B cell (primary cell): Measurements from ENCODE around the gene ITGB1. TPM values are rescaled to one million over a fixed set of nuclear protein-coding genes. Genes with fewer than 3 reads are reported as not detected.

Experiments
- ATAC-seq: fragments of 200-7000 bp; cut with Tn5 transposase; one replicate; pipeline ENCODE4 v1.10.0; 2021; ENCODE audit warnings: low read depth, mild to moderate bottlenecking, moderate number of reproducible peaks, moderate library complexity
- CTCF ChIA-PET: fragments of 350-600 bp; sonication (Branson Sonifier 250); formaldehyde crosslinking; loops from one replicate; lab custom pipeline; 2021; ENCODE audit warnings: antibody characterized with exemption, inconsistent platforms; lab: Charles Lee
- POLR2A ChIA-PET: fragments of 350-600 bp; sonication (Branson Sonifier 250); formaldehyde crosslinking; loops from one replicate; lab custom pipeline; 2021; ENCODE audit warnings: antibody characterized with exemption; lab: Charles Lee
- DNase-seq: peaks from one replicate; pipeline ENCODE4 v3.0.0; 2013
- H2AFZ ChIP-seq: 2 replicates; pipeline ENCODE4 v1.6.1; 2012; ENCODE audit warnings: mild to moderate bottlenecking, low read depth, low read length; ENCODE audit not compliant: insufficient read depth, poor library complexity, severe bottlenecking
- H3K27ac ChIP-seq, 2 donors: 1 replicate in 1 of 2; 2 replicates in 1 of 2; pipeline ENCODE4 v1.5.1; 2012 to 2013; ENCODE audit warnings: low read length in 2 of 2, mild to moderate bottlenecking in 2 of 2, moderate library complexity in 1 of 2
- H3K27me3 ChIP-seq, 4 experiments: fragments of 200-600 bp in 1 of 4; sonication (generic) in 1 of 4; replicated peaks in 1 of 4; 1 replicate in 2 of 4; 2 replicates in 2 of 4; pipeline versions ENCODE4 v1.6.1 to v1.7.0; 2013 to 2016; ENCODE audit warnings: low read length in 3 of 4, mild to moderate bottlenecking in 2 of 4, mixed read lengths in 1 of 4, moderate library complexity in 1 of 4; ENCODE audit not compliant: insufficient read depth in 4 of 4, control insufficient read depth in 3 of 4; ENCODE audit errors: control extremely low read depth in 1 of 4
- H3K36me3 ChIP-seq, 2 experiments: replicated peaks in 1 of 2; 1 replicate in 1 of 2; 2 replicates in 1 of 2; pipeline versions ENCODE4 v1.6.1 to v1.7.1; 2013; ENCODE audit warnings: low read length in 1 of 2; ENCODE audit not compliant: insufficient read depth in 2 of 2, control insufficient read depth in 1 of 2; ENCODE audit errors: control extremely low read depth in 1 of 2, extremely low read depth in 1 of 2
- H3K4me1 ChIP-seq, 2 donors: fragments of 200-600 bp in 1 of 2; sonication (generic) in 1 of 2; 1 replicate in 1 of 2; 2 replicates in 1 of 2; pipeline versions ENCODE4 v1.5.1 to v1.6.1; 2013 to 2017; ENCODE audit warnings: low read length in 2 of 2; ENCODE audit not compliant: control insufficient read depth in 2 of 2, insufficient read depth in 2 of 2
- H3K4me2 ChIP-seq: replicated peaks from 2 replicates; pipeline ENCODE3; 2012; ENCODE audit warnings: mild to moderate bottlenecking, low read depth, low read length; ENCODE audit not compliant: poor library complexity, severe bottlenecking
- H3K4me3 ChIP-seq, 5 experiments: fragments of 200-600 bp in 1 of 5; sonication (generic) in 1 of 5; 1 replicate in 3 of 5; 2 replicates in 2 of 5; pipeline versions ENCODE4 v1.5.1 to v1.7.0; 2011 to 2016; ENCODE audit warnings: low read length in 4 of 5, mild to moderate bottlenecking in 4 of 5, low read depth in 2 of 5, control low read depth in 1 of 5, moderate library complexity in 1 of 5; ENCODE audit not compliant: insufficient read depth in 1 of 5; ENCODE audit errors: control extremely low read depth in 1 of 5, extremely low read depth in 1 of 5
- H3K79me2 ChIP-seq: fragments of 200-600 bp; sonication (generic); one replicate; pipeline ENCODE4 v1.6.0; 2016; ENCODE audit warnings: low read length; ENCODE audit not compliant: control insufficient read depth, insufficient read depth
- H3K9ac ChIP-seq: fragments of 200-600 bp; sonication (generic); 2 replicates; pipeline ENCODE4 v1.6.1; 2017; ENCODE audit warnings: mild to moderate bottlenecking, low read length, moderate library complexity
- H3K9me3 ChIP-seq, 3 donors: one replicate each; pipeline versions ENCODE4 v1.6.1 to v1.7.1; 2013; ENCODE audit warnings: low read length in 2 of 3; ENCODE audit not compliant: control insufficient read depth in 2 of 3, insufficient read depth in 1 of 3; ENCODE audit errors: control extremely low read depth in 1 of 3
- H4K20me1 ChIP-seq: 2 replicates; pipeline ENCODE4 v1.6.0; 2012; ENCODE audit warnings: mild to moderate bottlenecking, low read length; ENCODE audit not compliant: insufficient read depth, control insufficient read depth, poor library complexity, severe bottlenecking
- H3K27ac Mint-ChIP-seq: one replicate; pipeline ENCODE4 v1.8.0; 2021; ENCODE audit warnings: mixed read lengths
- H3K27me3 Mint-ChIP-seq: one replicate; pipeline ENCODE4 v1.8.0; 2021; ENCODE audit warnings: mixed read lengths
- H3K4me1 Mint-ChIP-seq: one replicate; pipeline ENCODE4 v1.8.0; 2021; ENCODE audit warnings: mixed read lengths
- H3K4me3 Mint-ChIP-seq: one replicate; pipeline ENCODE4 v1.8.0; 2021; ENCODE audit warnings: mixed read lengths
- H3K9me3 Mint-ChIP-seq: one replicate; pipeline ENCODE4 v1.8.0; 2022; ENCODE audit warnings: mixed read lengths; ENCODE audit not compliant: insufficient read depth
- CTCF ChIP-seq: fragments of 200-600 bp; IDR thresholded peaks from one replicate; pipeline ENCODE4 v1.8.0; 2022; ENCODE audit warnings: antibody characterized with exemption, mild to moderate bottlenecking
- EZH2 ChIP-seq: IDR thresholded peaks from 2 replicates; pipeline ENCODE4 v1.6.1; 2012; ENCODE audit warnings: borderline replicate concordance, low read depth, mild to moderate bottlenecking, moderate library complexity, low read length; ENCODE audit not compliant: insufficient read depth, poor library complexity, severe bottlenecking
- WGBS: methylation state at CpG from one replicate; pipeline ENCODE4 v1.1.5; 2013; ENCODE audit warnings: missing lambda C conversion rate; ENCODE audit not compliant: insufficient coverage; 5-methylcytosine and 5-hydroxymethylcytosine counted together
- intact Hi-C: fragments of 100-400 bp; cut with micrococcal nuclease; formaldehyde crosslinking; loops from one replicate; pipeline ENCODE4 v1.10.0; 2022
- polyA plus RNA-seq: library from polyadenylated mRNA; depleted of rRNA; stranded (reverse); fragments of >200 nt; gene quantifications from 2 replicates; pipeline ENCODE4 v1.2.3, GENCODE V29; 2012
- total RNA-seq, 2 donors: library from RNA; stranded (reverse); fragments of 120-200 nt in 1 of 2; gene quantifications; 1 replicate in 1 of 2; 2 replicates in 1 of 2; pipeline versions ENCODE4 v1.2.3 to v1.2.4, GENCODE V29; 2013 to 2022

ITGB1 gene
- total and polyA plus RNA-seq, 2 donors (not counting 1 experiment from before 2014, with no cell fraction given) = 30.8 to 128 TPM

- CTCF ChIA-PET = no interaction called here
- Mint-ChIP-seq H3K27me3 (no peaks in the 10 kb centered on the region), H3K4me3 (no peak overlapping the region), H3K9me3 (no peaks in the 10 kb centered on the region), H3K4me1 (no peaks in the 10 kb centered on the region), H3K27ac (no peak overlapping the region)
- Histone ChIP-seq H3K9me3 (no peaks in the 10 kb centered on the region), H3K9ac (no peak overlapping the region), H3K4me3 (no peak overlapping the region), H3K79me2 (no peaks in the 10 kb centered on the region), H3K27me3 (no peaks in the 10 kb centered on the region), H3K27ac (no peak overlapping the region), H3K36me3 (no peaks in the 10 kb centered on the region), H3K4me2 (no peak overlapping the region), H2AFZ (no peak overlapping the region), H3K4me1 (no peaks in the 10 kb centered on the region), H4K20me1 (no peaks in the 10 kb centered on the region)
- TF ChIP-seq EZH2 (no peak), CTCF (no peak)
- no peak for DNase-seq
- ATAC-seq = no peak
- 96% methylated on average over 2 of the region's 3 CpGs for WGBS
- POLR2A ChIA-PET = no interaction called here
- intact Hi-C loops = no loop called here
These were observed 67.6 kb downstream of the ITGB1 start for GRCh38 chr10:32890444-32890843.

- DNase-seq (no peak), ATAC-seq (no peak)
- no peaks in the 10 kb centered on the region for H3K4me1 ChIP-seq
- H3K4me3 ChIP-seq = no peak overlapping the region
- H3K4me2 ChIP-seq = no peak overlapping the region
- Mint-ChIP-seq H3K4me3 (no peak overlapping the region), H3K9me3 (no peaks in the 10 kb centered on the region), H3K27me3 (no peaks in the 10 kb centered on the region), H3K27ac (no peak overlapping the region), H3K4me1 (no peaks in the 10 kb centered on the region)
- H3K36me3 ChIP-seq = no peaks in the 10 kb centered on the region
- no peaks in the 10 kb centered on the region for H3K79me2 ChIP-seq
- H4K20me1 ChIP-seq = no peaks in the 10 kb centered on the region
- no peak overlapping the region for H3K27ac ChIP-seq
- no peak for TF ChIP-seq EZH2
- TF ChIP-seq CTCF = no peak
- no peaks in the 10 kb centered on the region for H3K9me3 ChIP-seq
- H2AFZ ChIP-seq = no peak overlapping the region
- ChIA-PET POLR2A (no interaction called here), CTCF (no interaction called here)
- intact Hi-C loops = no loop called here
- no peaks in the 10 kb centered on the region for H3K27me3 ChIP-seq
- no peak overlapping the region for H3K9ac ChIP-seq
- WGBS = no CpG with 5 or more reads among the region's 1 CpG
These were observed 68.3 kb downstream of the ITGB1 start for GRCh38 chr10:32889631-32890212.
